ENCODE measurements around the gene GNAT2.

Gene GNAT2

GRCh38 chr1:109641861-109642260 lies 22.4 kb upstream of the GNAT2 start:
- no peak for DNase-seq

GRCh38 chr1:109641078-109641740 lies 21.8 kb upstream of the GNAT2 start:
- DNase-seq = no peak

GRCh38 chr1:109640285-109640865 lies 21.0 kb upstream of the GNAT2 start:
- DNase-seq = peak; percentile 85 to 87

GRCh38 chr1:109639841-109640184 lies 20.4 kb upstream of the GNAT2 start:
- DNase-seq = no peak

- no peak for DNase-seq
Measured at GRCh38 chr1:109639063-109639840, 19.8 kb upstream of the GNAT2 start.

GRCh38 chr1:109637446-109637845 lies 18.0 kb upstream of the GNAT2 start:
- DNase-seq = no peak

- DNase-seq = no peak
Measured at GRCh38 chr1:109636201-109636952, 17.0 kb upstream of the GNAT2 start.

GRCh38 chr1:109635862-109636200 lies 16.4 kb upstream of the GNAT2 start:
- no peak for DNase-seq

- no peak for DNase-seq
Measured at GRCh38 chr1:109634771-109635750, 15.6 kb upstream of the GNAT2 start.

- DNase-seq = no peak
Measured at GRCh38 chr1:109634292-109634691, 14.9 kb upstream of the GNAT2 start.

GRCh38 chr1:109632671-109633346 lies 13.4 kb upstream of the GNAT2 start:
- DNase-seq = no peak

GRCh38 chr1:109631513-109632505 lies 12.4 kb upstream of the GNAT2 start:
- no peak for DNase-seq

GRCh38 chr1:109630898-109631512 lies 11.6 kb upstream of the GNAT2 start:
- no peak for DNase-seq

GRCh38 chr1:109630081-109630897 lies 10.9 kb upstream of the GNAT2 start:
- peak in 1 of 2 donors; percentile 37 for DNase-seq

GRCh38 chr1:109629372-109630030 lies 10.1 kb upstream of the GNAT2 start:
- no peak for DNase-seq

GRCh38 chr1:109628540-109629321 lies 9.3 kb upstream of the GNAT2 start:
- no peak for DNase-seq

- DNase-seq = no peak
Measured at GRCh38 chr1:109627692-109628399, 8.4 kb upstream of the GNAT2 start.
